ENCODE results near the gene USP25.

DNA sequence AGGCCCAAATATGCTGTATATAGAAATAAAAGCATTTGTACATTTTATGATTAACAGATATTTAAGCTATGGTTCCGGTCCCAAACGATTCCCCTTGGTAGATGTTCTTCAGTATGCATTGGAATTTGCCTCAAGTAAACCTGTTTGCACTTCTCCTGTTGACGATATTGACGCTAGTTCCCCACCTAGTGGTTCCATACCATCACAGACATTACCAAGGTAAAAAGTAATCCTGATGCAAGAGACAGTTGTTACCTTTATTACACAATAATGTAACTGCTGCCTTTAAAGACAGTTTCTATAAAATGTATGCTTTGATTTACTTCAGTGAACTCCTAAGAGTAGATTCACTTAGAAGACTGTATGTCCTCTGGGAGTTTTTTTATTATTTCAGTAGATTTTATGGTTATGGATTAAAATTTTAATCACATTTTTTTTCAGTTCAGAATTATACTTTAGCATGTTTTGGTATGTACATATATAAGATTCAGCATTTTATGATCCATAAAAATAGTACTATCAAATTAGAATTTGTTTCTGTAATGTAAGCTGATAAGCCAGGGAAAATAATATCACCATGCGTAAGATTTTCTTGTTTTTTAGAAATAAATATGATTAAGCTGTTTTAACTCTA, 96.5 kb downstream of the USP25 start:
- no peak for TF ChIP-seq POLR2A (IDR thresholded peaks at IDR 0.05)
- TF ChIP-seq, protein P1, sequence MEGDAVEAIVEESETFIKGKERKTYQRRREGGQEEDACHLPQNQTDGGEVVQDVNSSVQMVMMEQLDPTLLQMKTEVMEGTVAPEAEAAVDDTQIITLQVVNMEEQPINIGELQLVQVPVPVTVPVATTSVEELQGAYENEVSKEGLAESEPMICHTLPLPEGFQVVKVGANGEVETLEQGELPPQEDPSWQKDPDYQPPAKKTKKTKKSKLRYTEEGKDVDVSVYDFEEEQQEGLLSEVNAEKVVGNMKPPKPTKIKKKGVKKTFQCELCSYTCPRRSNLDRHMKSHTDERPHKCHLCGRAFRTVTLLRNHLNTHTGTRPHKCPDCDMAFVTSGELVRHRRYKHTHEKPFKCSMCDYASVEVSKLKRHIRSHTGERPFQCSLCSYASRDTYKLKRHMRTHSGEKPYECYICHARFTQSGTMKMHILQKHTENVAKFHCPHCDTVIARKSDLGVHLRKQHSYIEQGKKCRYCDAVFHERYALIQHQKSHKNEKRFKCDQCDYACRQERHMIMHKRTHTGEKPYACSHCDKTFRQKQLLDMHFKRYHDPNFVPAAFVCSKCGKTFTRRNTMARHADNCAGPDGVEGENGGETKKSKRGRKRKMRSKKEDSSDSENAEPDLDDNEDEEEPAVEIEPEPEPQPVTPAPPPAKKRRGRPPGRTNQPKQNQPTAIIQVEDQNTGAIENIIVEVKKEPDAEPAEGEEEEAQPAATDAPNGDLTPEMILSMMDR (IDR thresholded peaks at IDR 0.05), result peak in 4 of 7 experiments; percentile 45 to 58 (median 54)
- peak in 1 of 3 donors; percentile 51 for TF ChIP-seq POLR2AphosphoS5 (IDR thresholded peaks at IDR 0.05)
